Stimulated activated CD4-positive, alpha-beta T cell treated with anti-CD3 and anti-CD28 coated beads, Interleukin-2, amount 100 ng/mL, for 24 hours (primary cell): Measurements from ENCODE around the gene DUSP8.
"Not testable (repeated sequence)": the region's sequence is repeated elsewhere in the genome, so short reads cannot be mapped to it uniquely, and the experiment has no call there.

ENCODE experiments used
- DNase-seq, 2 donors: peaks; one replicate each; pipeline ENCODE4 v3.0.0-alpha.2; 2020

The DUSP8 gene

GRCh38 chr11:1513326-1514296 lies 58.5 kb downstream of the DUSP8 start:
- no peak for DNase-seq

- not testable (repeated sequence) for DNase-seq
Observed at GRCh38 chr11:1512531-1513258, 59.4 kb downstream of the DUSP8 start.

GRCh38 chr11:1511937-1512496 lies 60.1 kb downstream of the DUSP8 start:
- no peak for DNase-seq

GRCh38 chr11:1510928-1511327 lies 61.1 kb downstream of the DUSP8 start:
- DNase-seq: no peak

- DNase-seq: not testable (repeated sequence)
Observed at GRCh38 chr11:1510351-1510750, 61.7 kb downstream of the DUSP8 start.

- DNase-seq: no peak
Observed at GRCh38 chr11:1509626-1510255, 62.3 kb downstream of the DUSP8 start.

- no peak for DNase-seq
Observed at GRCh38 chr11:1508986-1509385, 63.1 kb downstream of the DUSP8 start.

GRCh38 chr11:1508491-1508891 lies 63.6 kb downstream of the DUSP8 start:
- no peak for DNase-seq

- no peak for DNase-seq
Observed at GRCh38 chr11:1507381-1508140, 64.5 kb downstream of the DUSP8 start.

GRCh38 chr11:1506981-1507380 lies 65.1 kb downstream of the DUSP8 start:
- DNase-seq: no peak

- DNase-seq: no peak
Observed at GRCh38 chr11:1505480-1505879, 66.6 kb downstream of the DUSP8 start.

GRCh38 chr11:1504581-1505290 lies 67.3 kb downstream of the DUSP8 start:
- no peak for DNase-seq

GRCh38 chr11:1504138-1504537 lies 67.9 kb downstream of the DUSP8 start:
- DNase-seq: no peak
